GM12872 (cell line): ENCODE results near the gene NACAD.

Experiments
- TF ChIP-seq, protein P1 (sequence below): IDR thresholded peaks from 3 replicates; pipeline ENCODE4 v1.5.1; 2011; ENCODE audit warnings: low read depth, mild to moderate bottlenecking, low read length, moderate library complexity; ENCODE audit not compliant: insufficient read depth

NACAD gene

GRCh38 chr7:45080265-45080957 is 8.4 kb downstream of the NACAD start:
- TF ChIP-seq, protein P1, sequence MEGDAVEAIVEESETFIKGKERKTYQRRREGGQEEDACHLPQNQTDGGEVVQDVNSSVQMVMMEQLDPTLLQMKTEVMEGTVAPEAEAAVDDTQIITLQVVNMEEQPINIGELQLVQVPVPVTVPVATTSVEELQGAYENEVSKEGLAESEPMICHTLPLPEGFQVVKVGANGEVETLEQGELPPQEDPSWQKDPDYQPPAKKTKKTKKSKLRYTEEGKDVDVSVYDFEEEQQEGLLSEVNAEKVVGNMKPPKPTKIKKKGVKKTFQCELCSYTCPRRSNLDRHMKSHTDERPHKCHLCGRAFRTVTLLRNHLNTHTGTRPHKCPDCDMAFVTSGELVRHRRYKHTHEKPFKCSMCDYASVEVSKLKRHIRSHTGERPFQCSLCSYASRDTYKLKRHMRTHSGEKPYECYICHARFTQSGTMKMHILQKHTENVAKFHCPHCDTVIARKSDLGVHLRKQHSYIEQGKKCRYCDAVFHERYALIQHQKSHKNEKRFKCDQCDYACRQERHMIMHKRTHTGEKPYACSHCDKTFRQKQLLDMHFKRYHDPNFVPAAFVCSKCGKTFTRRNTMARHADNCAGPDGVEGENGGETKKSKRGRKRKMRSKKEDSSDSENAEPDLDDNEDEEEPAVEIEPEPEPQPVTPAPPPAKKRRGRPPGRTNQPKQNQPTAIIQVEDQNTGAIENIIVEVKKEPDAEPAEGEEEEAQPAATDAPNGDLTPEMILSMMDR, result no peak

GRCh38 chr7:45078125-45078681 is 10.6 kb downstream of the NACAD start:
- TF ChIP-seq, protein P1, result no peak

DNA sequence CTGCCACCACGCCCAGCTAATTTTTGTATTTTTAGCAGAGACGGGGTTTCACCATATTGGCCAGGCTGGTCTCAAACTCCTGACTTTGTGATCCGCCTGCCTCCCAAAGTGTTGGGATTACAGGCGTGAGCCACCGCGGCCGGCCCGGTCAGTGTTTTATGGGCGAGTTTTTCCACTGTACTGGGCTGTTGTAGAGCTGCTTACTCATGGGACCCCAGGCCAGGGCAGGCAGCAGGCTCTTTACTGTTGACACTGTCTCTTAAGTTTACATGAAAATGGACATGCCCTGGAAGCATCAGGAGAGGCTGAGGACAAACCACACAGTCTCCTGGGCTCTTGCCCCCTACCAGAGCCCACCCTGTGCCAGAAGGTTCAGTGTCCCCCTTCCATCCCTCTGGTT is 11.2 kb downstream of the NACAD start:
- TF ChIP-seq, protein P1, result no peak

DNA sequence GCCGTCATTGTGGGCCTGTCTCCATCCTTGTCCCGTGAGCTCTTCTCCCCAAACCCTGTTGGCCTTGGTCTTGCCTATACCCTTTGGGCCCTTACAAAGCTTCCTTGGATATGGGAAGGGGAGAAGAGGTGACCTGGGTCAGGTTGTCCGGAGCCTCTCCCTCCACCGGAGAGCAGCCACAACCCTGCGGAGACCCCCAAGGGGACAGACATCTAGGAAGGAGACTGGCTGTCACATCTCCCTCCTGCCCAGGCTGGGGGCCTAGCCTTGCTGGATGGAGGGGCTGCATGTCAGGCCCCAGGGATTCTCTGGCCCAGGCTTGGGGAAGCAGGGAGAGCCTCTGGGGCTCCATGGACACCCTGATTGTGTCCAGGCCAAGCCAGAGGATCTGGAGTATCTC is 11.8 kb downstream of the NACAD start:
- TF ChIP-seq, protein P1, result no peak

- TF ChIP-seq, protein P1, result no peak
These were observed 12.6 kb downstream of the NACAD start for GRCh38 chr7:45075871-45076796.

DNA sequence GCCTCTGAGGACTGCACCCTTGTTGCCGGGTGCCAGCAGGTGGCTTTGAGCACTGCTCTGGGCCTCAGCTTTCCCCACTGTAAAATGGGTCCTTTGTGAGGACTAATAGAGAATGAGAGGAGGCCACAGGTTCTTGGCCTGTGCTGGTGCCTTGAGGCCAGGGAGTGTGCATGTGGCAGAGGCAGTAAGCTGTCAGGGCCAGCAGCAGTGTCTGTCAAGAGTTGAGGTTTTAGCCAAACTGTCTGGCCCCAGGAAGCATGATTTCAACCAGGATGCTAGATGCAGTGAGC is 13.5 kb downstream of the NACAD start:
- TF ChIP-seq, protein P1, result no peak
